Gastroesophageal sphincter (tissue), 4 donors: ENCODE data around the gene AMER3. TPM values are rescaled to one million over a fixed set of nuclear protein-coding genes. Genes with fewer than 3 reads are reported as not detected.

Source experiments
- ATAC-seq: fragments of 150-250 bp; one replicate; pipeline ENCODE4 v1.9.1; 2016; ENCODE audit warnings: mild to moderate bottlenecking, moderate library complexity
- H3K27ac ChIP-seq, 4 donors: fragments of 200-600 bp; sonication (generic) in 3 of 4; 1 replicate in 3 of 4; 2 replicates in 1 of 4; pipeline ENCODE4 v1.5.1; 2016 to 2019
- H3K27me3 ChIP-seq: fragments of 200-600 bp; sonication (generic); one replicate; pipeline ENCODE4 v1.5.1; 2019
- H3K36me3 ChIP-seq, 2 donors: fragments of 200-600 bp; sonication (generic); one replicate each; pipeline ENCODE4 v1.5.1; 2019; ENCODE audit warnings: control low read depth in 1 of 2
- H3K4me1 ChIP-seq, 3 donors: fragments of 200-600 bp; sonication (generic); 1 replicate in 2 of 3; 2 replicates in 1 of 3; pipeline ENCODE4 v1.5.1; 2016 to 2019; ENCODE audit warnings: control low read depth in 2 of 3
- H3K4me3 ChIP-seq, 2 donors: fragments of 200-600 bp; sonication (generic); one replicate each; pipeline ENCODE4 v1.5.1; 2019; ENCODE audit warnings: mild to moderate bottlenecking in 1 of 2, moderate library complexity in 1 of 2
- H3K9me3 ChIP-seq, 3 donors: fragments of 200-600 bp; sonication (generic); one replicate each; pipeline ENCODE4 v1.5.1; 2017 to 2019; ENCODE audit warnings: control low read depth in 2 of 3
- CTCF ChIP-seq, 4 experiments: fragments of 200-600 bp in 2 of 4; fragments of 450-650 bp in 2 of 4; sonication (generic) in 1 of 4; IDR thresholded peaks; one replicate each; pipeline ENCODE4 v1.5.1; 2017 to 2019; ENCODE audit warnings: antibody characterized with exemption in 4 of 4, mild to moderate bottlenecking in 2 of 4, moderate library complexity in 2 of 4
- EP300 ChIP-seq: sonication (generic); formaldehyde crosslinking; IDR thresholded peaks from one replicate; pipeline ENCODE4 v1.6.1; 2017; ENCODE audit warnings: antibody characterized with exemption, mild to moderate bottlenecking
- POLR2A ChIP-seq, 2 donors: fragments of 450-650 bp; IDR thresholded peaks; one replicate each; pipeline ENCODE4 v1.6.1; 2017; ENCODE audit warnings: antibody characterized with exemption in 2 of 2, mild to moderate bottlenecking in 2 of 2, moderate library complexity in 1 of 2
- POLR2AphosphoS5 ChIP-seq: sonication (generic); formaldehyde crosslinking; IDR thresholded peaks from one replicate; pipeline ENCODE4 v1.6.1; 2017; ENCODE audit warnings: antibody characterized with exemption
- WGBS, 2 donors: methylation state at CpG; one replicate each; pipeline ENCODE4 v1.1.5; 2018; ENCODE audit warnings: low coverage in 1 of 2; 5-methylcytosine and 5-hydroxymethylcytosine counted together
- total RNA-seq, 4 donors: library from RNA; depleted of rRNA; stranded (reverse); fragments of >200 nt; gene quantifications; one replicate each; pipeline ENCODE4 v1.1.0, GENCODE V29; 2016

AMER3 gene
- total RNA-seq, 4 donors from 2014 or later: 0.27 TPM; not detected in 3

GRCh38 chr2:130737592-130737991 lies 17.7 kb upstream of the AMER3 start:
- TF ChIP-seq POLR2AphosphoS5 (no peak), CTCF (IDR thresholded peaks at IDR 0.05) (no peak), EP300 (no peak), POLR2A (IDR thresholded peaks at IDR 0.05) (no peak)

GRCh38 chr2:130740671-130741070 lies 14.7 kb upstream of the AMER3 start:
- peaks cover 0 to 2% (median 0%) of the 10 kb centered on the region in 3 donors for H3K9me3 ChIP-seq
- ATAC-seq: no peak
- no peak overlapping the region for H3K4me3 ChIP-seq
- no peak overlapping the region for H3K27ac ChIP-seq
- 40 to 73% methylated on average over 4 to 12 of the region's 12 CpGs for WGBS, 2 donors
- peaks cover 39% of the 10 kb centered on the region for H3K27me3 ChIP-seq
- no peaks in the 10 kb centered on the region for H3K4me1 ChIP-seq
- no peaks in the 10 kb centered on the region for H3K36me3 ChIP-seq
- TF ChIP-seq CTCF (IDR thresholded peaks at IDR 0.05): no peak
- no peak for TF ChIP-seq POLR2AphosphoS5
- TF ChIP-seq POLR2A (IDR thresholded peaks at IDR 0.05): no peak
- TF ChIP-seq EP300: no peak

More at GRCh38 chr2:130737592-130737991, 17.7 kb upstream of the AMER3 start:
- Histone ChIP-seq H3K4me1 (no peaks in the 10 kb centered on the region), H3K9me3 (peaks cover 0 to 16% (median 0%) of the 10 kb centered on the region in 3 donors), H3K27me3 (peaks cover 23% of the 10 kb centered on the region), H3K4me3 (no peak overlapping the region), H3K27ac (no peak overlapping the region), H3K36me3 (no peaks in the 10 kb centered on the region)
- no peak for ATAC-seq
- 58 to 80% methylated on average over 2 to 7 of the region's 14 CpGs for WGBS, 2 donors

GRCh38 chr2:130743278-130743677 lies 12.1 kb upstream of the AMER3 start:
- TF ChIP-seq POLR2AphosphoS5 (no peak), CTCF (IDR thresholded peaks at IDR 0.05) (no peak), EP300 (no peak), POLR2A (IDR thresholded peaks at IDR 0.05) (no peak)
- no peaks in the 10 kb centered on the region for H3K4me1 ChIP-seq
- peaks cover 30% of the 10 kb centered on the region for H3K27me3 ChIP-seq
- ATAC-seq: no peak
- no peak overlapping the region for H3K27ac ChIP-seq
- no peak overlapping the region for H3K4me3 ChIP-seq
- H3K9me3 ChIP-seq: no peaks in the 10 kb centered on the region
- 63% methylated on average over 3 of the region's 8 CpGs; no CpG with 5 or more reads in 1 of the 2 donors for WGBS, 2 donors
- H3K36me3 ChIP-seq: no peaks in the 10 kb centered on the region

GRCh38 chr2:130744287-130745117 lies 10.8 kb upstream of the AMER3 start:
- H3K4me3 ChIP-seq: no peak overlapping the region
- H3K27ac ChIP-seq: no peak overlapping the region
- TF ChIP-seq EP300 (no peak), CTCF (IDR thresholded peaks at IDR 0.05) (no peak), POLR2AphosphoS5 (no peak), POLR2A (IDR thresholded peaks at IDR 0.05) (no peak)
- no peak for ATAC-seq
- 43 to 61% methylated on average over 2 to 7 of the region's 20 CpGs for WGBS, 2 donors
- peaks cover 31% of the 10 kb centered on the region for H3K27me3 ChIP-seq
- no peaks in the 10 kb centered on the region for H3K9me3 ChIP-seq
- no peaks in the 10 kb centered on the region for H3K36me3 ChIP-seq
- H3K4me1 ChIP-seq: no peaks in the 10 kb centered on the region

GRCh38 chr2:130749078-130749477 lies 6.3 kb upstream of the AMER3 start:
- no peak overlapping the region for H3K27ac ChIP-seq
- ATAC-seq: no peak
- TF ChIP-seq EP300 (no peak), POLR2A (IDR thresholded peaks at IDR 0.05) (no peak), CTCF (IDR thresholded peaks at IDR 0.05) (no peak), POLR2AphosphoS5 (no peak)
- H3K27me3 ChIP-seq: peaks cover 45% of the 10 kb centered on the region
- H3K4me3 ChIP-seq: no peak overlapping the region
- no peaks in the 10 kb centered on the region for H3K4me1 ChIP-seq
- H3K9me3 ChIP-seq: no peaks in the 10 kb centered on the region
- 72 to 80% methylated on average over 1 to 9 of the region's 9 CpGs for WGBS, 2 donors
- no peaks in the 10 kb centered on the region for H3K36me3 ChIP-seq
